Measurements from ENCODE around the gene RNF224.

DNA sequence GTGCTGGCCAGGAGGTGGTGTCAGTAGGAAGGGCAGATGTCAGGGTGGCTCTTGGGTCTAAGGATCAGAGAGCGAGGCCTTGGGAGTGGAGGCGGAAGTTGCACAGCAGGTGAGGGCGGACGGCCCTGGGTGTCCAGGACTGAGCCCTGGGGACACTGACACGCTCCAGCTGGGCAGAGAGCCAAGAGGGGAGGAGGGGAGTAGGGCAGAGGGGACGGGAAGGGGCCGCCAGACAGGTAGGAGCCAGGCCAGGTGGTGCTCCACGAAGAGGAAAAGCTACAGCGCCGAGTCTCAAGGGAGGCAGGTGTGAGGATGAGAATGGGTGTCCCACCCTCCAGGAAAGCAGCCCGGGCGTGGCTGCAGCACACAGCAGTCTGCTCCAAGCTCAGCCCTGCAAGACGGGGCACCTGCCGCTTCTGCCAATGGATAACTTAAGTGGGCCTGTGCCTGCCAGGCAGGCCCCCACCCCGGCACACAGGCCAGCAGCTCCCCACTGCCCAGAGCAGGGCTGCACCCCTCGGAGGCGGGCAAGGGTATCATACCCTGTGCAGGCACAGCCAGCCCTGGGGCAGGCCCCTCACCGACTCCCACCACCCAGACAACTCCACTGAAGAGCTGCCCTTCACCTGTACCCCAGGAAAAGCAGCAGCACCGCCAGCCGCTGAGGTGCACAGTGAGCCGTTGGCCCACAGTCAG is 31.6 kb upstream of the RNF224 start:
- TF ChIP-seq, protein P1, sequence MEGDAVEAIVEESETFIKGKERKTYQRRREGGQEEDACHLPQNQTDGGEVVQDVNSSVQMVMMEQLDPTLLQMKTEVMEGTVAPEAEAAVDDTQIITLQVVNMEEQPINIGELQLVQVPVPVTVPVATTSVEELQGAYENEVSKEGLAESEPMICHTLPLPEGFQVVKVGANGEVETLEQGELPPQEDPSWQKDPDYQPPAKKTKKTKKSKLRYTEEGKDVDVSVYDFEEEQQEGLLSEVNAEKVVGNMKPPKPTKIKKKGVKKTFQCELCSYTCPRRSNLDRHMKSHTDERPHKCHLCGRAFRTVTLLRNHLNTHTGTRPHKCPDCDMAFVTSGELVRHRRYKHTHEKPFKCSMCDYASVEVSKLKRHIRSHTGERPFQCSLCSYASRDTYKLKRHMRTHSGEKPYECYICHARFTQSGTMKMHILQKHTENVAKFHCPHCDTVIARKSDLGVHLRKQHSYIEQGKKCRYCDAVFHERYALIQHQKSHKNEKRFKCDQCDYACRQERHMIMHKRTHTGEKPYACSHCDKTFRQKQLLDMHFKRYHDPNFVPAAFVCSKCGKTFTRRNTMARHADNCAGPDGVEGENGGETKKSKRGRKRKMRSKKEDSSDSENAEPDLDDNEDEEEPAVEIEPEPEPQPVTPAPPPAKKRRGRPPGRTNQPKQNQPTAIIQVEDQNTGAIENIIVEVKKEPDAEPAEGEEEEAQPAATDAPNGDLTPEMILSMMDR (IDR thresholded peaks at IDR 0.05) = no peak
- no peak for TF ChIP-seq POLR2A (IDR thresholded peaks at IDR 0.05)

All from tibial nerve (tissue), 3 donors.